Measurements from ENCODE around the gene ITGAV.

ITGAV gene

GRCh38 chr2:186644791-186645190 is 54.9 kb downstream of the ITGAV start:
- no peak for DNase-seq (ENCODE audit: extremely low spot score, insufficient read length, low read depth)
- FAIRE-seq: no peak

DNA sequence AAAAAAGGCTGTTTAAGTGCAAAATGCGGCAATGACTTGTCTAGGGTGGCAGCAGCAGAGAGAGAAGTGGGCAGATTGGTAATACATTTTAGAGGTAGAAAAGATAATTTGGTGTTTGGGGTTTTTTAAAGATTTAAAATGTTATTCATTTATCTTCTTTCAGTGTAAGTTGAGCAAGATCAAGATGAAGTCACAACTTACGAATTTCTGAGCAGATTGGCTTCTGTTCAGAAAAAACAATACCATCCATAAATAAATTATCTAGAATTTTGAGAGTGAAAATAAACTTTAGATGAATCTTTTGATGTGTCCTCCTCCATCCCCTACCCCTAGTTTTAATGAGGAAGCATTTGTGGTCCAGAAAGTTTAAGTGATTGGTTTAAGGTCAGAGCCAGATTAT is 56.1 kb downstream of the ITGAV start:
- DNase-seq (ENCODE audit: extremely low spot score, insufficient read length, low read depth) (no peak), FAIRE-seq (no peak)

- no peak for FAIRE-seq
- DNase-seq (ENCODE audit: extremely low spot score, insufficient read length, low read depth): no peak
Observed at GRCh38 chr2:186648130-186648529, 58.3 kb downstream of the ITGAV start.

DNA sequence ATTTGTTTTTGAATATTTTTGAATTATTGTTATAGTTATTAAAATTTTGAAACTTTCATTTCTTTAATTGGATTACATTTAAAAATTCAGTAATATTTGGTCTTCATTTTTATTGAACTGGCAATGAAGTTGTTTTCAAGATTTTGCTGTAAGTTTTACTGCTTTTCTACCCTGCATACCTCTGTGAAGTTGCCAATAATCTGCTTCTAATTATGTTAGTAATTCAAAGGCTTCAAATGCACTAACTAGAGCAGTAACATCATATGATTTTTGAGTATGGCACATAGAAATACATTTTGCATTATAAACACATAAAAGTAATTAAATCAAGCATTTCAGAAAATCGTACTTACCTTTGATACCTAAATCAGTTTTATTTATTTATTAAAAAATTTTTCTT is 63.7 kb downstream of the ITGAV start:
- DNase-seq (ENCODE audit: extremely low spot score, insufficient read length, low read depth) (no peak), FAIRE-seq (no peak)

DNA sequence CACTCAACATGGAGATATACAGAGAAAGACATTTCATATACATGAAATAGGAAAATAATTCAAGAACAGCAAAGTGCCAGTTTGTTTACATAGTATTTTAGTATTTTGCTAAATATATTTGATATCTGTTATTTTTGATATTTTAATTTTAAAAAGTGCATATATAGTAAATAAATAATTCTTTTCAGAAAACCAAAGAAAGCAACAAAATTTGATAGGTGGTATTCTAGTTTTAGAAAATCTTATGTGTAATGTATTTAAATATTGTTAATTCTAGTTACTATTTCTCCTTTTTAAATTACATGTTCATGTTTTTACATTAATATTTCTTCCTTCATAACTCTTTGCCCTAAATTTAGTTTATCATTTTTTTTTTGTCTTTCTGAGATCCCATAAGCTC is 69.5 kb downstream of the ITGAV start:
- FAIRE-seq (no peak), DNase-seq (ENCODE audit: extremely low spot score, insufficient read length, low read depth) (no peak)

DNA sequence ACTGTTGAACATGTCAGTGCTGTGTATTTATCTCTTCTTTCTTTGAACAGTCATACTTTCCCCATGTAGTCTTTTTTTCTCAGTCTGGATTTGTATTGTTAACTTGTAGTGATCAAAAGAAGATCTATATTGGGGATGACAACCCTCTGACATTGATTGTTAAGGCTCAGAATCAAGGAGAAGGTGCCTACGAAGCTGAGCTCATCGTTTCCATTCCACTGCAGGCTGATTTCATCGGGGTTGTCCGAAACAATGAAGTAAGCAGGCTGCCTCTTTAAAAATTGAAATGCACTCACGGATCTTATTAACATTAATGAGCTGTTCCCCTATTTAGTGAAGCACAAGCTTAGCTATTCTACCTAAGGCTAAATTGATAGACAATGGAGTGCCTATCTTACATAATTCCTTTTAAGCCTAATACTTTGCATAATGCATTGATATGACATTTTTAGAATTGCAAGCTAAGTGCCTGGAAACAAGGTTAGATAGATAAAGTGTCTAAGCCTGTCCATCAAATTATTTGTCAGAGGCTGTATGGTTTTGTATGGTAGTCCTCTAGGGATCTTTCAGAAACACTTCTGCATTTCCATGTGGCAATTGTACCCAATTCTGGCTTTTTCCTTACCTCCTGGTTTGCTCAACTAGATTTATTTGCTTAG is 74.7 kb downstream of the ITGAV start:
- FAIRE-seq (no peak), DNase-seq (ENCODE audit: extremely low spot score, insufficient read length, low read depth) (no peak)

DNA sequence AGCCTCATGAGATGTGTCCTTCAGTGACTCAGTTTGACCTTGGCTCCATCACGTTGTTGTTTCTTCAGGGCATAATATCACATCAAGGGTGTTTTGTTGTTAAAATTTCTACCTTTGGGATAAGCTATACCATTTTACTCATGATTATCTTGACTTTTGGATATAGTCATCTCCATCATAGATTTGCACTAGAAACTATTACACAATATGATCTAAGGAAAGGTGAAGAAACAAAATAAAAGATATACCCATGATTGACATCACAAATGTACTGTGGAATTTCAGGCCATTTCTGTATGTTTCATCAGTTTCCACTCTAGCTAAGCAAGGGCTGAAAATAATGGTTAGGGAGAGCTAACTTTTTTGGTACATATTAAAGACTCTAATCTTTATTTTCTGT is 79.3 kb downstream of the ITGAV start:
- DNase-seq (ENCODE audit: extremely low spot score, insufficient read length, low read depth): no peak
- no peak for FAIRE-seq

GRCh38 chr2:186670831-186671230 is 81.0 kb downstream of the ITGAV start:
- FAIRE-seq (no peak), DNase-seq (ENCODE audit: extremely low spot score, insufficient read length, low read depth) (no peak)

DNA sequence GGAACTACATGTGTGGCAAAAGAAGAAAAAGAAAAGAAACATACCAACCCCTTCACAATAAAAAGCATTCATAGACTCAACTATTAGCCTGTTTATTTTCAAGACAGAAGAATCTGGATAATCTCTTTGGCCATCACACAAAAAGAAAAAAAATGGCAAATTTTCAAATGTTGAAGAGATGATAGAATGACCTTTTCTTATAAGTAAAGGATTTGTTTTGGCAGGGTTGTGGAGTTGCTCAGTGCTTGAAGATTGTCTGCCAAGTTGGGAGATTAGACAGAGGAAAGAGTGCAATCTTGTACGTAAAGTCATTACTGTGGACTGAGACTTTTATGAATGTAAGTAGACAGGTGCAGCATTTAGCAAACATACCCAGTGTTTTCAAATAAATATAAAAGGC is 85.5 kb downstream of the ITGAV start:
- DNase-seq (ENCODE audit: extremely low spot score, insufficient read length, low read depth): no peak
- FAIRE-seq: no peak

DNA sequence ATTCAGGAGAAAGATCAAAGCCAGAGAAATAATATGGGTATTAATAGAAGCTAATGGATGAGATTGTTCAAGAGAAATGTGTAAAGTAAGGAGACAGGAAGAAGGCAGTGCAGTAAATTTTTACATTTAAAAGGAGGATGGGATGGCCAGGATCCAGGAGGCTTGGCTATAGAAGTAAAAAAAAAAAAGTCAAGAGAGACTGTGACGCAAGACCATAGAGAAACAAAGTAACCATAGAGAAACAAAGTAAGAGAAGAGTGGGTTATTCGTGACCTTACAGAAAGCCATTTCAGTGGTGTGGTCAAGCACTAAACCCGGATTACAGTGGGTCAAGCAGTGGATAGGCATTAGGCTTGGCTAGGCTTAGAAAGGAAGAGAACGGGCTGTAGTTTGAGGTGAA is 93.5 kb downstream of the ITGAV start:
- no peak for DNase-seq (ENCODE audit: extremely low spot score, insufficient read length, low read depth)
- no peak for FAIRE-seq

DNA sequence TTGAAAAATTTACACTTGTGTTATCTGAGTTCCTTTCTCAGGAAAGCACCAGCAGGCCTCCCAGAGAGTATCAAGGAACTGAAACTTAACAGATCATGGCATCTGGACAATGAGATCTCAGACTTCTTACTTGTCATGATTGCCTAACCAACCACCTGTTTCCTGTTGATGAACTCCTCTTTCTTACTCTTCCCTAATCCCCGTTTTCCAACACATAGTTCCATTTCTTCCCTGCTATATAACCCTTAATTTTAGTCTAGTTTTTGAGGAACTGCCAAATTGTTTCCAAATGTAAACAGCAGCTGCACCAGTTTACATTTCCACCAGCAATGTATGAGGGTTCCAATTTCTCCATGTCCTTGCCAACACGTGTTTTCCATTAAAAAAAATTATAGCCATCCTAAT is 98.0 kb downstream of the ITGAV start:
- FAIRE-seq (no peak), DNase-seq (ENCODE audit: extremely low spot score, insufficient read length, low read depth) (no peak)

- DNase-seq (ENCODE audit: extremely low spot score, insufficient read length, low read depth) (no peak), FAIRE-seq (no peak)
Observed at GRCh38 chr2:186688813-186689212, 99.0 kb downstream of the ITGAV start.

DNA sequence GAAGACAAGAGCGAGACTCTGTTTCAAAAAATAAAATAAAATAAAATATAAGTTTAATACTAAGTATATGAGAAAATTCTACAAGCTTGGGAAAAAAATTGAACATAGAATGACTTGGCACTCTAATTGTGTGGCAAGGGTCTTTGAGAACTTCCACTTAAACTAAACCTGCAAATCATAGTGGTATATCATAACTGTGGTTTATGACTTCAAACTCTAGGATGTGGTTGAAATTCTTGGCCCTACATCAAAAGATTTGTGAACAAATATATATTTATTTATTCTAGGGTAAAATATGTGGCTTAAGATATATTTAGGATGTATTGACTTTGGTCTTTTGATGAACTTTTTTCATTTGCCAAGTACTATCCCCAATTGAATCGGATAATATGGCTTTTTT is 100.9 kb downstream of the ITGAV start:
- DNase-seq (ENCODE audit: extremely low spot score, insufficient read length, low read depth): no peak
- FAIRE-seq: no peak

GRCh38 chr2:186691231-186691630 is 101.4 kb downstream of the ITGAV start:
- DNase-seq (ENCODE audit: extremely low spot score, insufficient read length, low read depth) (no peak), FAIRE-seq (no peak)

GRCh38 chr2:186691900-186692299 is 102.0 kb downstream of the ITGAV start:
- no peak for DNase-seq (ENCODE audit: extremely low spot score, insufficient read length, low read depth)
- FAIRE-seq: no peak

DNA sequence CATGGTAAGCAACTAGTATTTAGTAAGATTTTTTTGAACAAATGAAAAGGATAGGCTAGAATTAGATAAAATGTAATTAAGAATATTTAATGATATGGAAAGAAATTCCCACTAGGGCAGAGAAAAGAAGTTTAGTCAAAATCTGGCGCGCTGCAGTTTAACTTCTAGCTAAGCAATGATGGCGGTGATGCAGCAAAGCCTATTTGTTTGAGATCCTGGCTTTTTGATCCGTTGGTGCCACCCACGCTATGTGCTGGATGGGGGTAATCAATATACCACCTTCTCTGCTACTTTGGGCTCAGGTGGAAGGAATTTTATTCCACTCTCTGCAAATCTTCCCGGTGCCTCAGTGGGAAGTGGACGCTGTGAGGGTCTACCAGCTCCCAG is 103.6 kb downstream of the ITGAV start:
- no peak for DNase-seq (ENCODE audit: extremely low spot score, insufficient read length, low read depth)
- no peak for FAIRE-seq

- DNase-seq (ENCODE audit: extremely low spot score, insufficient read length, low read depth): no peak
- peak; percentile 39 for FAIRE-seq
Observed at GRCh38 chr2:186695081-186695756, 105.4 kb downstream of the ITGAV start.

GRCh38 chr2:186696290-186696689 is 106.4 kb downstream of the ITGAV start:
- no peak for DNase-seq (ENCODE audit: extremely low spot score, insufficient read length, low read depth)
- FAIRE-seq: no peak

DNA sequence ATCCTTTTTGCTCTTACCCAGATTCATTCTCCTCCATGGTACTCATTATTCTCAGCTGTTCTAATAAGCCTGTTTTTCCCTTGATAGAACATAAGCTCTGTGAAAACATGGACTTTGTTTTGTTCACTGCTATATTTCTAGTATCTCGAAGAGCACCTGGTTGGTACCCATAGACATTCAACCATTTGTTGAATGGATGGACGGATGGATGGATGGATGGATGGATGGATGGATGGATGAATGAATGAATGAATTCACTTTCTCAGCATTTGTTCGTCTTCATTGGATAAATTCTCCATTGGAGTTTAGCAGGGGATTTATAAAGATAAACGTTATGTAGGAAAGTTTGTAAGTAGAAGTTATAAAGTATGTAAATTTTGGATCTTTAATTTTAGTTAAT is 106.9 kb downstream of the ITGAV start:
- DNase-seq (ENCODE audit: extremely low spot score, insufficient read length, low read depth) (no peak), FAIRE-seq (no peak)

DNA sequence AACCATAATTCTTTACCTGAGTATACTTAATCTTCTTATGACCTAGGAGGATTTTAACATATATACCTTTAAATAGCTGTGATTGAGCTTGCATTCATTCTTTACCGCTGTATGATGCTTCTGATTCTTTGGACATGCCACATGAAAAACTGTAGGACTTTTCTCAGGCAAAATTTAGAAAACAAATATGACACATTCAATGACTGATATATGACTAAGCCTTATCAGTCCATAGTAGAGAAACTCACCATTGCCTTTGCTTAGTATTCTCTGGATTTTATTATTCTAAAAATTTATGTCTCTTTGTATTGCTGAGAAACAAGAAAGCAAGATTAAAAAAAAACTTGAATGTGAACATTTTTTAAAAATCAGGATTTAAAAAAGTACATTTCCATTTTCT is 107.7 kb downstream of the ITGAV start:
- DNase-seq (ENCODE audit: extremely low spot score, insufficient read length, low read depth) (no peak), FAIRE-seq (no peak)

- FAIRE-seq (no peak), DNase-seq (ENCODE audit: extremely low spot score, insufficient read length, low read depth) (no peak)
Observed at GRCh38 chr2:186699742-186700141, 109.9 kb downstream of the ITGAV start.

DNA sequence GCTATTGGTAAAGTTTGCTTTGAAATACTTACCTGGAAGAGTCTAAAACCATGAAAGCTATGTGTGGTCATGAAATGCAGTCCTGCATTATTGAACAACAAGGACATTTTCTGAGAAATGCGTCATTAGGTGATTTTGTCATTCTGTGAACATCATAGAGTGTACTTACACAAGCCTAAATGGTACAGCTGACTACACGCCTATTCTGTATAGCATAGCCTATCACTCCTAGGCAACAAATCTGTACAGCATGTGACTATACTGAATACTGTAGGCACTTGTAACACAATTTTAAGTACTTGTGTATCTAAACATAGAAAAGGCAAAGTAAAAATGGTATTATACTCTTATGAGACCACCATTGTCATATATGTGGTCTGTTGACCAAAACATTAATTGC is 112.2 kb downstream of the ITGAV start:
- FAIRE-seq (no peak), DNase-seq (ENCODE audit: extremely low spot score, insufficient read length, low read depth) (no peak)

Data from GM18507 (cell line).